GM12892 (cell line): ENCODE data around the gene RND2.

Experiments used
- POLR2A ChIP-seq: IDR thresholded peaks from 2 replicates; pipeline ENCODE4 v1.6.1; 2011; ENCODE audit warnings: low read depth, low read length, control low read depth
- POLR2AphosphoS5 ChIP-seq: IDR thresholded peaks from 2 replicates; pipeline ENCODE4 v1.6.1; 2011; ENCODE audit warnings: low read depth, low read length, control low read depth
- TAF1 ChIP-seq: IDR thresholded peaks from 2 replicates; pipeline ENCODE4 v1.6.1; 2011; ENCODE audit warnings: low read depth, mild to moderate bottlenecking, control low read depth, low read length, borderline replicate concordance

DNA sequence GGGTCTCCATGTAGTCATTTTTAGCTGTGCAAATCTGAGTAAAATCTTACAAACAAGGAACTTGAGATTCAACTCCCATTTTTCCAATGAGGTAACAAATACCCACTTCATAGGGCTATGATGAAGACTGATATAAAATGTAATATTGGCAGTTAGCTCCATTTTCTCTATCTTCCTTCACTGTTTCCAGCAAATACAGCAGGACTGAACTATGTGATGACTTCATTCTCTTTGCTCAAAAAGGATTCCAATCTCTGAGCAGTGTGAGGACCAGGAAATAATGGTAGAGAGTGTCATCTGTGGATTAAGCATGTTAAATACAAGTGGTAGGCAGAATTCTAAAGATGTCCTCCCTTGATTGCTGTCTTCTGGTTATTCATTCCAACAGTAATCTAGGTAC lies 18.3 kb downstream of the RND2 start:
- TF ChIP-seq POLR2AphosphoS5 (no peak), POLR2A (no peak), TAF1 (no peak)
